Measurements from ENCODE around the gene IMP3.

DNA sequence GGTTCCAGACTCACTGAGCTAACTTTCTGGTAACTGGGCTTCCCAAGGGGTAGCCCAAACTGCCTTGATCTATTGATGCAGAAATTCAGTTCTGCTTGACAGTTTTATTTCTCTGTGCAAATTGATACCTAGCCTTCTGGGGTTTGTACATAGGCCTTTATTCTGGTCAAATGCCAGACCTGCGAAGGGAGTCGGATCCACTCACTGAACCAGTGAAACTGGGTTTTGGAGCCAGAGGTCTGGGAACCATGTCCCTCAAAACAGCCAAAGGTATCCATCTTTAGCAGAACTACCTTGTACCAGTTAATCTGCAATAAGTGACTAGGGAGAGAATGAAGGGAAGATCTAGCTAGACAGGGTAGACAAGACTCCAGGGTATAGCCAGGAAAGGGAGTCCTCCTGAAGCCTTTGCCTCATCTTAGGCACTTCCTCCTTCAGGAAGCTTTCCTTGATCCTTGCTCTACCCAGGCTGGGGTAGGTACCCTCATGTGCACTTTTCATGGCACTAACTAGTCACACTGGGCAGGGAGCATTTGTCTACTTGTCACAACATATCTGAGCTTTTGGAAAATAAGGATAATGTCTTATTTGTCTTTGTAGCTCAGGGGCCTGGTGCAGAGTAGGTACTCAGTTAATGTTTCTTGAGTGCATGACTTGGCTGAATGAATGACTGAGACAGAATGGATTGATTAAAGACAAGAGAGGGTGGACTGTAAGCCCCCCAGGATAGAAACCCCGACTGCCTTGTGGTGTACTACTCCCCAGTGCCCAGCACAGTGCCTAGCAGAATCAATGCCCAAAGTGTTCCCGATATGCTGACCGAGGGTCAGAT, 6.3 kb upstream of the IMP3 start:
- TF ChIP-seq, protein P1, sequence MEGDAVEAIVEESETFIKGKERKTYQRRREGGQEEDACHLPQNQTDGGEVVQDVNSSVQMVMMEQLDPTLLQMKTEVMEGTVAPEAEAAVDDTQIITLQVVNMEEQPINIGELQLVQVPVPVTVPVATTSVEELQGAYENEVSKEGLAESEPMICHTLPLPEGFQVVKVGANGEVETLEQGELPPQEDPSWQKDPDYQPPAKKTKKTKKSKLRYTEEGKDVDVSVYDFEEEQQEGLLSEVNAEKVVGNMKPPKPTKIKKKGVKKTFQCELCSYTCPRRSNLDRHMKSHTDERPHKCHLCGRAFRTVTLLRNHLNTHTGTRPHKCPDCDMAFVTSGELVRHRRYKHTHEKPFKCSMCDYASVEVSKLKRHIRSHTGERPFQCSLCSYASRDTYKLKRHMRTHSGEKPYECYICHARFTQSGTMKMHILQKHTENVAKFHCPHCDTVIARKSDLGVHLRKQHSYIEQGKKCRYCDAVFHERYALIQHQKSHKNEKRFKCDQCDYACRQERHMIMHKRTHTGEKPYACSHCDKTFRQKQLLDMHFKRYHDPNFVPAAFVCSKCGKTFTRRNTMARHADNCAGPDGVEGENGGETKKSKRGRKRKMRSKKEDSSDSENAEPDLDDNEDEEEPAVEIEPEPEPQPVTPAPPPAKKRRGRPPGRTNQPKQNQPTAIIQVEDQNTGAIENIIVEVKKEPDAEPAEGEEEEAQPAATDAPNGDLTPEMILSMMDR (IDR thresholded peaks at IDR 0.05), result no peak
- TF ChIP-seq POLR2AphosphoS5 (IDR thresholded peaks at IDR 0.05), result no peak
- no peak for TF ChIP-seq POLR2A (IDR thresholded peaks at IDR 0.05)
- no peak for TF ChIP-seq EP300 (IDR thresholded peaks at IDR 0.05)
